Measurements from ENCODE around the gene SALL3.

SALL3 gene

DNA sequence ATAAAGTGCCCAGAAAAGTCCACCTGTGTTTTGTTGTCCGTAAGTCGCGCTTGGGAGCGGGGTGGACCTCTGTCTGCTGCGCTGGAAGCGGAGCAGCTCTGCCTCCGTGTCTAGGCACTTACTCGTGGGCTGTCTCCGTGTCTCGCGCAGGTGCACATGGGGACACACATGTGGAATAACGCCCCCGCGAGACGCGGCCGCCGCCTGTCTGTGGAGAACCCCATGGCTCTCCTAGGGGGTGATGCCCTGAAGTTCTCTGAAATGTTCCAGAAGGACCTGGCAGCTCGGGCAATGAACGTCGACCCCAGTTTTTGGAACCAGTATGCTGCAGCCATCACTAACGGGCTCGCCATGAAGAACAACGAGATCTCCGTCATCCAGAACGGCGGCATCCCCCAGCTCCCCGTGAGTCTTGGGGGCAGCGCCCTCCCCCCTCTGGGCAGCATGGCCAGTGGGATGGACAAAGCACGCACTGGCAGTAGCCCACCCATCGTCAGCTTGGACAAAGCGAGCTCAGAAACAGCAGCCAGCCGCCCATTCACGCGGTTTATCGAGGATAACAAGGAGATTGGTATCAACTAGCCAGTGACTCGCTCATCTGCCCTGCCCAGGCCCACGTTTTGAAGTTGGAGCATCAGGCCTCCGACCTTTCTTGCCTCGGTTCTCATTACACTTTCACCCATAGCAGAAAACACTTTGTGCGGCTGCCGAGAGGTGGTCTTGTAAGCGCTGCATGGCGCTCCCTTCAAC lies 17.3 kb downstream of the SALL3 start:
- intact Hi-C loops (cut with DNase I): no loop called here
- DNase-seq: peak in 2 of 10 donors; percentile 42 to 80

- intact Hi-C loops (cut with DNase I): no loop called here
- peak in 1 of 10 donors; percentile 30 for DNase-seq
Measured at GRCh38 chr18:78998371-78999071, 18.9 kb downstream of the SALL3 start.

DNA sequence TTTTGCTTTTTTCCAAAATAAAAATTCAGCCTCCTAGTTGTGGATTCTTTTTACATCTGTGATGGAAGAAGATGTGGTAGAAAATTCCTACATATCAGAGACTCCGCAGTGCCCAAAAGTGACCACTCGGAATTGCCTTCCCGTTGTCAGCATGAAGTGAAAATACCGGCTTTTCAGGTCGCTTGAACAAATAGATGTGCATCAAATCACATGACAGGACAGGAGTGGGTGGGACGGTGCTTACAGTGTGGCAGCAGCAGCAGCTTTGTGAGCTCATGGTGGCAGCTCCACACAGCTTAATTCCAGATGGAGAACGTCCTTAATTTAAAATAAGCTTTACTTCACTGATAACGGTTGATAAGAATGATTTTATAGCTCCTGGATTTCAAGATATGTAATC lies 20.3 kb downstream of the SALL3 start:
- intact Hi-C loops (cut with DNase I): no loop called here

GRCh38 chr18:79000997-79001396 lies 21.4 kb downstream of the SALL3 start:
- peak in 2 of 10 donors; percentile 73 to 83 for DNase-seq
- intact Hi-C loops (cut with DNase I): no loop called here

More for the DNA sequence above, 20.3 kb downstream of the SALL3 start:
- no peak for DNase-seq

GRCh38 chr18:79005653-79006052 lies 26.0 kb downstream of the SALL3 start:
- intact Hi-C loops (cut with DNase I): no loop called here
- DNase-seq: peak in 2 of 10 donors; percentile 74 to 79

GRCh38 chr18:79006106-79006795 lies 26.6 kb downstream of the SALL3 start:
- peak in 1 of 10 donors; percentile 63 for DNase-seq
- intact Hi-C loops (cut with DNase I): no loop called here

DNA sequence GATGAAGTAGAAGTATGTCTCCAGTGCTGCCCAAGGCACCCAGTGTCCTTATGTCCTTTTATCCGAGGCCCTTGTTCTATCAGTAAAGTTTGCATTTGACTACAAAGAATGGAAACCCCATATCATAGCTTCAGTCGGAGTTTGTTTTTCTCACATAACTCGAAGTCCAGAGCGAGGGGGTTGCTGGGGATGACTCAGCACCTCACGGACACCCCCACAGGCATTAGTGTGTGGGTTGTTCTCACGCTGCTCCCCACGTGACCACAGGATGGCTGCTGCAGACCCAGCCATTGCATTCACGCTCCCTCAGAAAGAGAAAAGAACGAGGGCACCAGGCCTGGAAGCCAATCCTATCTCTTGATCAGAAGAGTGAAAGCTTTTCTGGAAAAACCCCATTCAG lies 27.8 kb downstream of the SALL3 start:
- intact Hi-C loops (cut with DNase I): no loop called here
- no peak for DNase-seq

GRCh38 chr18:79008356-79008940 lies 28.8 kb downstream of the SALL3 start:
- intact Hi-C loops (cut with DNase I): no loop called here
- peak in 1 of 10 donors; percentile 55 for DNase-seq

DNA sequence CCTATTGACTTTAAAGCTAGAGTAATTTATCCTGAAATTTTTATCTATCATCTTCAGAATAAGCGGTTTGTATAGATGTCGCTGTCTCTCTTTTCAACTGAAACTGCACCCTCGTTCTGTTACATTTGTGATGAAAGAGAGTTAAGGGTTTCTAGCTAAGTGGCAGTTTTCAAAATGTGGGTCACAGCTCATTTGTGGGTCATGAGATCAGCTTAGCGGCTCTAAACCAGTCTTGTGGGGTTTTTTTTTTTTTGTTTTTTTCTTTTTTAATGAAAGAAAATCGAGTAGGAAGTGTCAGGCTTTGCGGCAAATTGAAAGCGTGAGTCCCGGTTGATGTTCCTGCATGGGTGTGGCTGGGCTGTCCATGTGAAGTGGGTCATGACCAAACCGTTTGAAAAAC lies 31.2 kb downstream of the SALL3 start:
- DNase-seq: no peak
- intact Hi-C loops (cut with DNase I): no loop called here

GRCh38 chr18:79011300-79011870 lies 31.8 kb downstream of the SALL3 start:
- peak in 1 of 10 donors; percentile 30 for DNase-seq
- intact Hi-C loops (cut with DNase I): no loop called here

DNA sequence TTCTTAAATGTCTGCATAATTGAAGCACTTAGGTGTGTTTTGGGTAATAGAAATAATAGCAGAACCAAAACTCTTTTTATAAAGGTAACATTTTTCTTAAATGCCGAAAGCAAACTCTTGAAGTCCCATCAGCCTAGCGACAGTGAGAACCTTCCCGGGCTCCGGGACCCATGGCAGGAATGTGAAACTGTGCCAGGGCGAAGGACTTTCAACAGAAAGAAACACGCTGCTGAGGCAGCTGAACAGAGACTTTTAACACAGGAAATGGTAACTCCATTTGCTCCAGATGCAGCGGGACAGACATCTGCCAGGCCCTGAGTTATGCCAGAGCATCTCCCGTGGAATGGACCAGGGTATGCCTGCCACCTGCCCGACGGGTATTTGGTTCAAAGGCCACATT lies 34.3 kb downstream of the SALL3 start:
- intact Hi-C loops (cut with DNase I): no loop called here

DNA sequence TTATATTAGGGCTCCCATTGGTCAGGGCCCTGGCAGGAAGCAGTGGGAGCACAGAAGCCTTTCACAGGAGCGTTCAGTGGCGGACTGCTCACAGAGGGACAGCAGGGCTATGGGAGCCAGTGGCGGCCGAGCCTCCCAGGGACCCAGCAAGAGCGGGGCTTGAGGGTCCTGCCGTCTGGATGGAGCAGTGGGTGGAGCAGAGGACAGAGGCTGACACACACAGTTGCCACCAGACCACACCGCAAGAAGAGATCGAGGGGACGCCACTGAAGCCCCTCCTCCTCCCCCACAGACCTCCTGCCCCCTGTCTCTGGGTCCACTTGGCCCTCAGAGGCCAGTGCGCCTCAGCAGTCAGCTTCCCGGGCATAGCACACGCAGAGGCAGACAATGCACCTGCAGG lies 39.3 kb downstream of the SALL3 start:
- intact Hi-C loops (cut with DNase I): no loop called here
- peak in 1 of 10 donors; percentile 62 for DNase-seq

More for the DNA sequence above, 34.3 kb downstream of the SALL3 start:
- peak in 1 of 10 donors; percentile 39 for DNase-seq

GRCh38 chr18:79019881-79020280 lies 40.3 kb downstream of the SALL3 start:
- intact Hi-C loops (cut with DNase I): no loop called here
- no peak for DNase-seq

DNA sequence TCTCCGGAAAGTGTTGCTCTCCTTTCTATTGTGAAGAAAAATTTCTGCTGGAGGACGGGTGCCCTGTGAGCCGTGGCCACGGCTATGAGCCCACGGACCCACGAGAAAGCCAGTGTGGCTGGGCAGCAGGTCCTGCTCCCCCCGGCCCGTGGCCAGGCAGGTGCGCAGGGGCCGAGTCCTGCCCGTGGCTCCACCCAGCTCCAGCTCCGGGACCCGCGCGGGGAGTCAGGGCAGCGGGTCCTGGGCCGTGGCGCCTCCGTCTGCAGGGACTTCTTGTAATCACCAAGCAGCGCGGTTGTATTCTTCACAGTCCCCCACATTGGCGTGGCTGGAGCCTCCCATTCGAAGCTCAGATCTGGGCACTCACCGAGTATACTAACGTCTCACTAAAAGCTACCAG lies 43.0 kb downstream of the SALL3 start:
- DNase-seq: peak in 1 of 10 donors; percentile 76
- intact Hi-C loops (cut with DNase I): no loop called here

- no peak for DNase-seq
- intact Hi-C loops (cut with DNase I): no loop called here
Measured at GRCh38 chr18:79026491-79026890, 46.9 kb downstream of the SALL3 start.

- DNase-seq: peak in 1 of 10 donors; percentile 39
- intact Hi-C loops (cut with DNase I): no loop called here
Measured at GRCh38 chr18:79030680-79031079, 51.1 kb downstream of the SALL3 start.

DNA sequence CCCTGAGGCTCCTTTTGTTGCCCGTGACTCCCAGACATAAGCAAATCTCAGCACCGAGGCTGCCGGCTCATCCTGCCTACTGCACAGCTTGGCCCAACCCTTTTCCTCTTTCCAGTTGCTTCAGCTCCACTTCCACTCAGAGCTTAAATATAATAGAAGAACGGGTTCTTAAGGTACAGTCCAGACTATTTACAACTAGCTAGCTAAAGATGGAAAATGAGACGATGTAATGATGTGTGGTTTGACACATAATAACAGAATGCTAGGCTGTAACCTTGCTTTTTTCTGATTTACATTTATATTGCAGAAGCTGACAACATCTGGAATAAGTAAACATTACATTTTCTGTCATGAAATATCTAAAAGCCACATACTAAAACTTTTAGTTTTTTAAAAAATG lies 62.7 kb downstream of the SALL3 start:
- intact Hi-C loops (cut with DNase I): no loop called here
- no peak for DNase-seq

DNA sequence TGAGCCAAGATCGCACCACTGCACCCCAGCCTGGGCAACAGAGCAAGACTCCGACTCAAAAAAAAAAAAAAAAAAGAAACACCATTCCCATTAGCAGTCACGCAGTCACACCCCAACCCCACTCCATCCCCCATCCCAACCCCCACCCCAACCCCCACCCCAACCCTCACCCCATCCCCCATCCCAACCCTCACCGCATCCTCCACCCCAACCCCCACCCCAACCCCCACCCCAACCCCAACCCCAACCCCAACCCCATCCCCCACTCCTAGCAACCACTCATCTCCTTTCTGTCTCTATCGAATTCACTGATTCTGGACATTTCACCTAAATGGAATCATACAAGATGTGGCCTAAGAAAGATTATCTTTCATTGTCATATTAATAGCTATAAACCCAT lies 63.7 kb downstream of the SALL3 start:
- DNase-seq: no peak
- intact Hi-C loops (cut with DNase I): no loop called here

DNA sequence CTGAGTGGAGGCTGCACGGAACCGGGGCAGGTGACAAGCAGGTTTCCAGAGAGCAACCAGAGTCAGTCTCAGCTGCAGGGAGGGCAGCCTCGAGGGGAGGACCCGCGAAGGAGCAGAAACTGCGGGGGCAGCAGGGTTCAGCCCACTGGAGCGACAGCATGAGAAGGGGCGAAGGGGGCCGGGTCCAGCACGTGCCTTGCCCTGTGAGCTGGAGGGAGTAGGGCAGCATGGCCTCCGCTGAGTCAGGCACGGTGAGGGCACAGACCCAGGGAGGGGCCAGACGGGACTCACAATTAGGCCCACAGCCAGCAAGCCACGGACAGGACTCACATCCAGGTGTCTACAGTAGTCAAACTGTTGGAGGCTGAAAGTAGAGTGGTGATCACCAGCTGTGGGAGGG lies 66.9 kb downstream of the SALL3 start:
- DNase-seq: no peak
- intact Hi-C loops (cut with DNase I): no loop called here

GRCh38 chr18:79047556-79048244 lies 68.1 kb downstream of the SALL3 start:
- intact Hi-C loops (cut with DNase I): no loop called here

More at GRCh38 chr18:79047556-79048244, 68.1 kb downstream of the SALL3 start:
- peak in 1 of 10 donors; percentile 80 for DNase-seq
